Activated gamma-delta T cell (primary cell): ENCODE measurements around the gene DUSP5.

Experiments used
- DNase-seq: peaks from one replicate; lab custom pipeline; 2025; lab: John Stamatoyannopoulos, UW

DUSP5 gene

GRCh38 chr10:110501142-110501937 lies 3.6 kb downstream of the DUSP5 start:
- DNase-seq, result no peak

- no peak for DNase-seq
Measured at GRCh38 chr10:110502072-110502845, 4.6 kb downstream of the DUSP5 start.

- DNase-seq, result no peak
Measured at GRCh38 chr10:110502851-110503301, 5.2 kb downstream of the DUSP5 start.

- DNase-seq, result no peak
Measured at GRCh38 chr10:110503528-110504110, 5.9 kb downstream of the DUSP5 start.

GRCh38 chr10:110504111-110504735 lies 6.5 kb downstream of the DUSP5 start:
- no peak for DNase-seq

GRCh38 chr10:110505130-110505770 lies 7.5 kb downstream of the DUSP5 start:
- DNase-seq, result no peak

- DNase-seq, result no peak
Measured at GRCh38 chr10:110506448-110506847, 8.7 kb downstream of the DUSP5 start.

- no peak for DNase-seq
Measured at GRCh38 chr10:110507346-110507745, 9.6 kb downstream of the DUSP5 start.

GRCh38 chr10:110508159-110508788 lies 10.6 kb downstream of the DUSP5 start:
- no peak for DNase-seq

- no peak for DNase-seq
Measured at GRCh38 chr10:110508806-110509544, 11.3 kb downstream of the DUSP5 start.

GRCh38 chr10:110509560-110509959 lies 11.9 kb downstream of the DUSP5 start:
- no peak for DNase-seq

- DNase-seq, result no peak
Measured at GRCh38 chr10:110510086-110510485, 12.4 kb downstream of the DUSP5 start.

GRCh38 chr10:110510730-110511129 lies 13.0 kb downstream of the DUSP5 start:
- DNase-seq, result no peak

GRCh38 chr10:110511734-110512449 lies 14.2 kb downstream of the DUSP5 start:
- no peak for DNase-seq

GRCh38 chr10:110512461-110513187 lies 14.9 kb downstream of the DUSP5 start:
- DNase-seq, result no peak

- no peak for DNase-seq
Measured at GRCh38 chr10:110513949-110514348, 16.2 kb downstream of the DUSP5 start.

GRCh38 chr10:110514848-110515247 lies 17.1 kb downstream of the DUSP5 start:
- DNase-seq, result no peak

GRCh38 chr10:110516815-110517492 lies 19.2 kb downstream of the DUSP5 start:
- DNase-seq, result no peak
